GM21619 (cell line): Measurements from ENCODE around the gene CISTR.
"Not testable (repeated sequence)": the region's sequence is repeated elsewhere in the genome, so short reads cannot be mapped to it uniquely, and the experiment has no call there.

ENCODE experiments used
- ATAC-seq: cut with Tn5 transposase; IDR thresholded peaks from one replicate; pipeline ENCODE4 v1.9.1; 2021; ENCODE audit not compliant: unreplicated experiment

Gene CISTR

GRCh38 chr12:53764615-53765014 lies 12.8 kb upstream of the CISTR start:
- no peak for ATAC-seq

GRCh38 chr12:53762793-53763192 lies 11.0 kb upstream of the CISTR start:
- ATAC-seq, result not testable (repeated sequence)

DNA sequence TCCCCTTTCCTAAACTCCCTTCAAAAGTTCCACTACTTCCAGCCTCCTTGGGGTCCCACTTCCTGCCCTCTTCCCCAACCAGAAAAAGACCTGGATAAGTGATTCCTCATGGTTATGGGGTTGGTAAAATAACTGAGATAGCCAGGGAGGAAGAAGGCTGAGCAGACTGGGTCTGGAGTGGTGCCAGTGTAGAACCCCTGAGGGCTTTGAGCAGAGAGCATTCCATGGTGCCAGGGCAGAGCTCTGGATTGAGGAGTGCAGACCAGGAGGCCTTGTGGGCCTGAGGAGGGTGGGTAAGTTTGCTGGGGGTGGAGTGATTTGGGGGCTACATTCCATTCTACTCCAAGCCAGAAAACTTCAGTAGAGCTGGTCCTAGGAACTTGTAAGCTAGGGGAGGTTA lies 9.5 kb upstream of the CISTR start:
- no peak for ATAC-seq

DNA sequence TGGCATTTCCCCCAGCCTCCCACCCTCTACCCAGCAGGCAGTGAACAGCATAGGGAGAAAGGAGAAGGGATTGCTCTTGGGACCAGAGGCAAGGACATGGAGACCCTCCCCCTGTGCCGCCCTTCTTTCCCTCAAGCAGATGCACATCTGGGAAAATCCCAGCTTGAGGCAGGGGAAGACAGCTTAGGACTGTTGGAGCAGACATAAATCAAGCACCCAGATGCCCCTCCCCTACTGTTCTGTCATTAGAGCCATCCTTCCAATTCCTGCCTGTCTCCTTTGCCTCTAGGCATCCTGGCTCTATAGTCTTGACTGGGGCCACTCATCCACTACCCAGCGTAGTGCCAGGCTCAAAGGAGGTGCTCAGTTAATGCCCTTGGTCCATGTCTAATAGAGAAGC lies 7.5 kb upstream of the CISTR start:
- ATAC-seq, result no peak

GRCh38 chr12:53758730-53759103 lies 6.9 kb upstream of the CISTR start:
- no peak for ATAC-seq

- no peak for ATAC-seq
Observed at GRCh38 chr12:53758081-53758729, 6.4 kb upstream of the CISTR start.

GRCh38 chr12:53757101-53757770 lies 5.5 kb upstream of the CISTR start:
- ATAC-seq, result peak; percentile 69

DNA sequence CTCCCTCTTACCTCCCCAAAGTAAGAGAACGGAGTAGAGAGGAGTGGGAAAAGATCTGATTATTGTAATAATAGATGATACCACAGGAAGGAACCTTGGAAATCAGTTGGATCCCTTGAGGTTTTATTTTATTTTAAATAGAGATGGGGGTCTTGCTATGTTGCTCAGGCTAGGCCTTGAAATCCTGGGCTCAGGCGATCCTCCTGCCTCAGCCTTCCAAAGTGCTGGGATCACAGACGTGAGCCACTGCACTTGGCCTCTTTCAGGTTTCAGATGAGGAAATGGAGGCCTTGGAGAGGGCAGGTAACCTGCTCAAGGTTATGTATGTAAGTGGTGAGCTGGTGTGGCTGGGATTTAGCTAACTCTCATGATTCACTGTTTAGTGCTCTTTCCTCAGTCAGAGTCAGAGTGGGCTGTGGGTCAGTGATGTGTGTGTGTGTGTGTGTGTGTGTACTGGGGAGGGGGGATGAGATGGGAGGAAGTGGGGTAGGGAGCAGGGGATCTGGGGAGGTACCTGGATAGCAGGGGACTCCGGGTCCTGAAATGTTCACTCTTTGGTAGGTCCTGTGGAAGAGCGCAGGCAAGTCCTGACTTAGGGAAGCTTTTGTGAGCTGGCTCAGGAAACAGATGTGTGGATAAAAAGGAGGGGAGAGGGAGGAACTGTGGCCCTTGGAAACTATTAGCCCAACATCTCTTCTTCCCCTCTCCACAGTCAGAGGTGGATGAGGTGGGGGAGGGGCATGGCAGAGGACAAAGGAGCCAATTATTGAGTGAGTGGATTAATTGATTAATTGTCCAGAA lies 4.7 kb upstream of the CISTR start:
- no peak for ATAC-seq

DNA sequence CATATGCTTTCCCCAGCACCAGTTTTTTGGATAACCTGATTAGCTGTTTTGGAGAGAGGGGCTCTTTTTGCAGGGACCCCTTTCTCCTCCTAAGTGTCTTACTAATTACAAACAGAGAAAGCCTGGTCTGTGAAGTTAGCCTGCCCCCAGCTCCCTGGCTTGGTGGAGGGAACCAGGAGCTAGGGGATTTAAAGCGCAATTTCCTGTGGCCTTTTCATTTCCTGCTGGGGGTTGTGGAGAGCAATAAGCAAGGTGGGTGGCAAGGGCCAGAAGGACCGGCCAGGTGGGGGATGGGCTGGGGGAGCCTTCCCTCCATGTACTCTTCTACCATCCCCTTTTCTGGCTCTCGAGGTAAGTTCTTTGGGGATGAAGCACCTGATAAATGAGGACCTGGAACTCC lies 4.1 kb upstream of the CISTR start:
- ATAC-seq, result no peak

- ATAC-seq, result no peak
Observed at GRCh38 chr12:53755451-53755891, 3.7 kb upstream of the CISTR start.

DNA sequence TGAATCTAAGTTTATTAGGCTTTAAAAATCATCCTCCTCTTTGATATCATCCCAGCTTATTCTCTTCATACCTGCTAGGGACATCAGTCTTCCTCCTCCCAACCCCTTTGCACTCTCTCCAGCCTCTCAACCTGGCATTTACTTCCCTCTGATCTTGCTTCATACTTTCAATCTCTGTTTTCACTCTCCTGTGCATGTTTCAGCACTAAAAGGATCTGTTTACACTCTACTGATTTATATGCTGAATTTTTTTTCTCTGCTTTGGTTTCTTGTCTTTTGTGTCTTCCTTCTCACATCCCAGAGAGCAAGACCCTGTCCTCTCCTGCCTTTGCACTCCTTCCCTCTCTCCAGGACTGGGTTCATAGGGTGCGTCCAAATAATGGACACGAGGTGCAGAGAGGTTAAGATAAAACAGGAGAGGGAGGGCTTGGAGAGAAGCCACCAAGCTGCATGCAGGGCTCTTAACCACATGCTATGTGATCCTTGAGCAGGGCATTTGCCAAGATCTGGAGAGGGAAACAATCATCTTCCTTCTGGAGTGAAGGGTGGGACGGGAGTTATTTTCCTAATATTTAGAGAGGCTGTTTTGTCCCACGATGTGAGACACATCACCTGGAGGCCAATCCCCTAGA lies 3.0 kb upstream of the CISTR start:
- ATAC-seq, result no peak

DNA sequence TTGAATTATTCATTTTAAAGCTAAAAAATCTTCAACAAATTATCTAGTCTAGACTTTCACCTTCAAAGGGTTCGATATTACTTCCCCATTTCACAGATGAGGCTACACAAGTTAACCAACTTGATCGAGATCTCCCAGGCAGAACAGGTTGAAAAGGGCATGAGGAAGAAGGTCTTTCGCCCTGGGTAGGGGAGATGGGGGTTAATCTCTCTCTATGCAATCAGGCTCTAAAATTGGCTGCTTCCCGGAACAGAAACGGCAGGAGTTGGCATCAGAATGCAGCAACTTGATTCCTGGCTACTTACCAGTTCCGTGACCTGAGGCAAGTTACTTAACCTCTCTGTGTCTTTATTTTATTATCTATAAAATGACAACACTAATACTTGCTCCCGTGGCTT lies 2.4 kb upstream of the CISTR start:
- ATAC-seq, result no peak

GRCh38 chr12:53752621-53753020 lies 842 bp upstream of the CISTR start:
- ATAC-seq, result no peak

GRCh38 chr12:53752192-53752601 lies 418 bp upstream of the CISTR start:
- no peak for ATAC-seq

DNA sequence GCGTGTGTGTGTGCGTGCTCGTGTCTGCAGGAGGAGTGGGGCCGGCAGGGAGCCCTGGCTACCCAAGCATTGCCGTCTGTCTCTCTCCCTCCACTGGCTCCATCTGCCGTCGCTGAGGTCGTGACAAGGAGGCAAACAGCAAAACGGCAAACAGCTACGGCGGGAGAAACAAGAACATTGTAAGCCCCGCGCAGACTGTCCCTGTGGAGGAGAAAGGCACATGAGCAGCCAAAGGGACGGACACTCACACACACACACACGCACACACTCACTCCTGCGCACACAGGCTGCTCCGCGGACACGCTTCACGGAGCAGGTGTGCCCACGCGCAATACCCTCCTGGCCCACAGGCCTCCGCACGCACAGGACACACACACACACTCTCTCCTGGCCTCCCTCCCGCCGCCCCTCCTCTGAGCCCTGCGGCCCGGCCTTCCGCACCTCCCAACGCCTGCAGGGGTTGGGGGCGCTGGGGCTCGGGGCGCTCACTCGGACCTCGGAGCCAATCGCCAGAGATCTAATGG lies 905 bp downstream of the CISTR start:
- peak; percentile 15 for ATAC-seq

DNA sequence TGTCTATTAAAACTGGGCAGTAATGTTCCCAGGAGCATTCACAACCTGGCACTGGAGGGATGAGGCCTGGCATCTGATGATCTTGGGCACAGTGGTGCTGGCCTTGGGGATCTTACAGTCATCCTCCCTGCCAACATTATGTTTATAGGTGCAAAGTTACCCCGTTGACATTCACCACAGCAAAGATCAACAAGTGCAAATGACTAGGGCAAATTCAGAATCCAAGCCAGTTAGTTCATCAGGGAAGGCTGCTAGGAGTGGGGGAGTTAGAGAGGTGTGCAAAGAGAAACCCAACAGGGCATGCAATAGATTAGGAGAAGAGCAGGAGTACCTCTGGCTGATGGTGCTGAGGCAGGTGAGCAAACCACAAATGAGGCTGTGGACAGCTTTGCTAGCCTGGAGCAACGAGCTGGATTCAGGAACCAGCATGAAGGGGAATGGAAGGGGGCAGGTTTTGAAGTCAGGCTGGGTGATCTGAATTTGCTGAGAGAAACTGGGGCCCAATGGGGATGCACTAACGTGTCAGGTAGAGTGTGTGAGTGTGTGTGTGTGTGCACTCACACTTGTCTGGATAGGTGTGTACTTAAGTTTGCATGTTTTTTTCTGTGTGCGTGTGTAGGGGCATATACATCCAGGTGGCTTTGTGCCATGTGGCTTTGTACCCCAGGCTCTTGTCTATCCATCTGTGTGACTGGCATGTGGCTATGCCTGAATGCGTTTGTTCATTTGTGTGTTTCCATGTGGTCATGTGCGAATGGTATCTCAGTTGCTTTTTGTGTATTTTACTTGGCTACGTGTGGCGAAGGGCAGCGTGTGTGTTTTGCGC lies 1.6 kb downstream of the CISTR start:
- no peak for ATAC-seq

DNA sequence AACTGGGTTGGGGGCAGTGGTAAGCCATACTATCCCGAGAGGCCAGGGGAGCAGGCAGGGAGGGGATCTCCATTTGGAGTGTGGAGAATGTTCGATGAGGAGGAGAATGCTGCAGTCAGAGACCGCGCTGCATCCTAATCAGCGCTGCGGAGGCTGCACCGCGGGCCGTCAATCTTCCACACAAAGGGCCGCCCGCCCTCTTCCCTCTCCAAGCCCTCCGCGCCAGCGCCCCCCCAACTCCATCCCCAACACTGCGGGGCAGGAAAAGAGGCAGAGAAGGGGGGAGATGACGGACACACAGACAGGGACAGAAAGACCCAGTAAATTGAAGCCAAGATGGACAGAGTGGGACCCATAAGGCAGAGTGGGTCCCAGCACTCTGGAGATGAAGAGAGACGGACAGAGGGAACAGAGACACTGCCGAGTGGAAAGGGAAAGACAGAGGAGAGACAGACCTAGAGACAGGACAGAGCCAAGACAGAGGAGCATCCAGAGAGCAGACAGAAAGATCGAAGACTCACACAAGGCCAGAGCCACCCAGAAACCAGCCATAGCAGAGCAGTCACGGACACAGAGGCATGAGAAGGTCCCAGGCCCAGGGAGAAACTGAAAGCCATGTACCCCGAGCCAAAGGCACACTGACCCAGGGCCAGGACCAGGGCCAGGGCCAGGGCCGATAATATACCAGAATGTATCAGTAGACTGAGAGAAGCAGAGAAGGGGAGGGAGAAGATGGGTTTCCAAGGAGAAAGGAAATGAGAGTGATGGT lies 3.5 kb downstream of the CISTR start:
- no peak for ATAC-seq

GRCh38 chr12:53747095-53747494 lies 4.7 kb downstream of the CISTR start:
- ATAC-seq, result no peak

DNA sequence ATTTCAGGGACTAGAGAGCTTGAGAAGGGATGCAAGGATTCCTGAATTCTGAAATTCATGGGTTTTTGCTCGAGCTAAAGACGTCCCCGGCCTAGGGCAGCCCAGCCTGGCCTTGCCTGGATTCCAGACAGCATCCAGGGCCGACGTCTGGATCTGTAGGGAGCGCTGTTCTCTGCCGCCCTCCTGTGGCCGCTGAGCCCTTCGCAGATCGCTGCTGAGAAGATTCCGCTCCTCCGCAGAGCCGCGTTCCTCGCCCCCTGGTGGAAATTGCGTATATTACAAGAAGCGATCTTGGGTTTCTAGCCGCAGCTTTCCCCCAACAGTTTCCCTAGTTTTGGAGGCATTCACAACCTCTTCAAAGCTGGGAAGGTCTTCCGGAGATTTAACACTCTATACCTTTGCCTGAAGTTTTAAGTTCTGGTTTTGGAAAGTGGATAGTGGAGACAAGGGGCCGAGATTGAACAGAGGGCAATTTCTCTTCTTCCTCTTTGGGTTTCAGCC lies 5.1 kb downstream of the CISTR start:
- ATAC-seq, result no peak

GRCh38 chr12:53744751-53745150 lies 7.0 kb downstream of the CISTR start:
- no peak for ATAC-seq
